GM19328 (cell line): Measurements from ENCODE around the gene BCL7B.
"Not testable (repeated sequence)": the region's sequence is repeated elsewhere in the genome, so short reads cannot be mapped to it uniquely, and the experiment has no call there.

Source experiments
- ATAC-seq: cut with Tn5 transposase; IDR thresholded peaks from one replicate; pipeline ENCODE4 v1.9.1; 2021; ENCODE audit warnings: mild to moderate bottlenecking, moderate library complexity; ENCODE audit not compliant: unreplicated experiment

BCL7B gene

GRCh38 chr7:73557397-73558257 lies at the start of gene BCL7B:
TSS of gene BCL7B (minus strand) at chr7:73557690. CDS start at chr7:73557578, 112 bp downstream.
- ATAC-seq: peak; percentile 39

- no peak for ATAC-seq
These were observed 48.2 kb upstream of the BCL7B start for GRCh38 chr7:73605601-73606220.

- ATAC-seq: no peak
These were observed 45.5 kb upstream of the BCL7B start for GRCh38 chr7:73602721-73603651.

GRCh38 chr7:73599916-73600315 lies 42.4 kb upstream of the BCL7B start:
- no peak for ATAC-seq

- ATAC-seq: no peak
These were observed 41.8 kb upstream of the BCL7B start for GRCh38 chr7:73599151-73599882.

- ATAC-seq: no peak
These were observed 40.7 kb upstream of the BCL7B start for GRCh38 chr7:73597978-73598782.

GRCh38 chr7:73596191-73597065 lies 38.9 kb upstream of the BCL7B start:
- no peak for ATAC-seq

- ATAC-seq: no peak
These were observed 37.9 kb upstream of the BCL7B start for GRCh38 chr7:73595358-73595757.

- ATAC-seq: no peak
These were observed 35.9 kb upstream of the BCL7B start for GRCh38 chr7:73593207-73594045.

GRCh38 chr7:73586911-73587310 lies 29.4 kb upstream of the BCL7B start:
- no peak for ATAC-seq

- ATAC-seq: no peak
These were observed 27.7 kb upstream of the BCL7B start for GRCh38 chr7:73585196-73585595.

- ATAC-seq: no peak
These were observed 25.2 kb upstream of the BCL7B start for GRCh38 chr7:73582664-73583202.

GRCh38 chr7:73581006-73581405 lies 23.5 kb upstream of the BCL7B start:
- ATAC-seq: not testable (repeated sequence)

- peak; percentile 87 for ATAC-seq
These were observed 21.0 kb upstream of the BCL7B start, which contains the start of gene TBL2 for GRCh38 chr7:73578342-73579128. TSS of gene TBL2 (minus strand) at chr7:73578579. CDS start at chr7:73578549, 30 bp downstream.

- peak; percentile 2 for ATAC-seq
These were observed 20.3 kb upstream of the BCL7B start for GRCh38 chr7:73577627-73578341.

GRCh38 chr7:73573791-73574190 lies 16.3 kb upstream of the BCL7B start:
- no peak for ATAC-seq
